ENCODE data around the gene COL13A1.

DNA sequence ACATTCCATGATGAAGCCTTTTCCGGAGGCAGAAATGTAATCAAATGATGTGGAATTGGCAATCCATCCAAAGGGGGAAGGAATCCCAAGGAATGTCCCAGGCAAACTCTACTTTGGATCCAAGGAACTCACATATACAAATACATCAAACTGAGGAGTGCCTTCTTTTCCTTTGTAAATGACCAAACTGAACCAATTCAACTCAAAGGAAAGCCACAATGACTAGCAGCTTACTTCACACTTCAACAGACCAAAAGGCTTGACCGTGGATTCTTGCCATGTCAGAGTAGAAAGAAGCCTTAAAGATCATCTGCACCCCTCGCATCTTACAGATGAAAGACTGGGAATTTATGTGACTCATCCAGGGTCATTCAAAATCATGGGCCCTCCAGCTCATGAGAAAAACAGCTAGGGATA, 171.3 kb downstream of the COL13A1 start:
- TF ChIP-seq POLR2AphosphoS5 (IDR thresholded peaks at IDR 0.05; ENCODE audit: low read depth, low read length) (no peak), TAF1 (IDR thresholded peaks at IDR 0.05; ENCODE audit: borderline replicate concordance, low read depth, low read length) (no peak)
- TF ChIP-seq, protein P1, sequence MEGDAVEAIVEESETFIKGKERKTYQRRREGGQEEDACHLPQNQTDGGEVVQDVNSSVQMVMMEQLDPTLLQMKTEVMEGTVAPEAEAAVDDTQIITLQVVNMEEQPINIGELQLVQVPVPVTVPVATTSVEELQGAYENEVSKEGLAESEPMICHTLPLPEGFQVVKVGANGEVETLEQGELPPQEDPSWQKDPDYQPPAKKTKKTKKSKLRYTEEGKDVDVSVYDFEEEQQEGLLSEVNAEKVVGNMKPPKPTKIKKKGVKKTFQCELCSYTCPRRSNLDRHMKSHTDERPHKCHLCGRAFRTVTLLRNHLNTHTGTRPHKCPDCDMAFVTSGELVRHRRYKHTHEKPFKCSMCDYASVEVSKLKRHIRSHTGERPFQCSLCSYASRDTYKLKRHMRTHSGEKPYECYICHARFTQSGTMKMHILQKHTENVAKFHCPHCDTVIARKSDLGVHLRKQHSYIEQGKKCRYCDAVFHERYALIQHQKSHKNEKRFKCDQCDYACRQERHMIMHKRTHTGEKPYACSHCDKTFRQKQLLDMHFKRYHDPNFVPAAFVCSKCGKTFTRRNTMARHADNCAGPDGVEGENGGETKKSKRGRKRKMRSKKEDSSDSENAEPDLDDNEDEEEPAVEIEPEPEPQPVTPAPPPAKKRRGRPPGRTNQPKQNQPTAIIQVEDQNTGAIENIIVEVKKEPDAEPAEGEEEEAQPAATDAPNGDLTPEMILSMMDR (IDR thresholded peaks at IDR 0.05): no peak

Data from SK-N-SH (cell line).